Measurements from ENCODE around the gene CFAP53.

DNA sequence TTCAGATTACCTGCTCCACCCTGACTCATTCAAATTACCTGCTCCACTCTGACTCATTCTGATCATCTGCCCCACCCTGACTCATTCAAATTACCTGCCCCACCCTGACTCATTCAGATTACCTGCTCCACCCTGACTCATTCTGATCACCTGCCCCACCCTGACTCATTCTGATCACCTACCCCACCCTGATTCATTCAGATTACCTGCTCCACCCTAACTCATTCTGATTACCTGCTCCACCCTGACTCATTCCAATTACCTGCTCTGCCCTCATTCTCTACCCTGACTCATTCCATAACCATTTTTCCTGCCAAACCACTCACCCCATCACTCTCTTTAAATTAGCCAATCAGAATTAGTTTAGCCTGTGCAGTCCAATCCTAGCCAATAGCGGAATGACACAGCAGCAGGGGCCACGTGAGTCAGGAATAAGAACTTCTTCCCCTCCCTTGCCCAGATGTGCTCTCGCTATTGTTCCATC, 26.2 kb downstream of the CFAP53 start:
- TF ChIP-seq, protein P1, sequence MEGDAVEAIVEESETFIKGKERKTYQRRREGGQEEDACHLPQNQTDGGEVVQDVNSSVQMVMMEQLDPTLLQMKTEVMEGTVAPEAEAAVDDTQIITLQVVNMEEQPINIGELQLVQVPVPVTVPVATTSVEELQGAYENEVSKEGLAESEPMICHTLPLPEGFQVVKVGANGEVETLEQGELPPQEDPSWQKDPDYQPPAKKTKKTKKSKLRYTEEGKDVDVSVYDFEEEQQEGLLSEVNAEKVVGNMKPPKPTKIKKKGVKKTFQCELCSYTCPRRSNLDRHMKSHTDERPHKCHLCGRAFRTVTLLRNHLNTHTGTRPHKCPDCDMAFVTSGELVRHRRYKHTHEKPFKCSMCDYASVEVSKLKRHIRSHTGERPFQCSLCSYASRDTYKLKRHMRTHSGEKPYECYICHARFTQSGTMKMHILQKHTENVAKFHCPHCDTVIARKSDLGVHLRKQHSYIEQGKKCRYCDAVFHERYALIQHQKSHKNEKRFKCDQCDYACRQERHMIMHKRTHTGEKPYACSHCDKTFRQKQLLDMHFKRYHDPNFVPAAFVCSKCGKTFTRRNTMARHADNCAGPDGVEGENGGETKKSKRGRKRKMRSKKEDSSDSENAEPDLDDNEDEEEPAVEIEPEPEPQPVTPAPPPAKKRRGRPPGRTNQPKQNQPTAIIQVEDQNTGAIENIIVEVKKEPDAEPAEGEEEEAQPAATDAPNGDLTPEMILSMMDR (CRISPR knock-in tag; IDR thresholded peaks at IDR 0.05): no peak
- TF ChIP-seq POLR2AphosphoS5 (IDR thresholded peaks at IDR 0.05; ENCODE audit: low read depth, low read length) (no peak), MTA3 (CRISPR knock-in tag; IDR thresholded peaks at IDR 0.05) (no peak), ZNF792 (CRISPR knock-in tag; IDR thresholded peaks at IDR 0.05) (no peak), CBX2 (IDR thresholded peaks at IDR 0.05; ENCODE audit: low read depth, low read length) (no peak), CBX2 (CRISPR knock-in tag; IDR thresholded peaks at IDR 0.05; ENCODE audit: low read depth) (no peak), ZNF841 (CRISPR knock-in tag; IDR thresholded peaks at IDR 0.05; ENCODE audit: borderline replicate concordance) (no peak), ZNF891 (CRISPR knock-in tag; IDR thresholded peaks at IDR 0.05) (no peak), ARNT (IDR thresholded peaks at IDR 0.05) (no peak), TCF7L2 (IDR thresholded peaks at IDR 0.05; ENCODE audit: low read depth, low read length) (no peak), NR1H2 (CRISPR knock-in tag; IDR thresholded peaks at IDR 0.05; ENCODE audit: borderline replicate concordance, low read depth) (no peak), SYNCRIP (IDR thresholded peaks at IDR 0.05; ENCODE audit: insufficient read depth, low read depth, low read length) (no peak)
- TF ChIP-seq, protein P2, sequence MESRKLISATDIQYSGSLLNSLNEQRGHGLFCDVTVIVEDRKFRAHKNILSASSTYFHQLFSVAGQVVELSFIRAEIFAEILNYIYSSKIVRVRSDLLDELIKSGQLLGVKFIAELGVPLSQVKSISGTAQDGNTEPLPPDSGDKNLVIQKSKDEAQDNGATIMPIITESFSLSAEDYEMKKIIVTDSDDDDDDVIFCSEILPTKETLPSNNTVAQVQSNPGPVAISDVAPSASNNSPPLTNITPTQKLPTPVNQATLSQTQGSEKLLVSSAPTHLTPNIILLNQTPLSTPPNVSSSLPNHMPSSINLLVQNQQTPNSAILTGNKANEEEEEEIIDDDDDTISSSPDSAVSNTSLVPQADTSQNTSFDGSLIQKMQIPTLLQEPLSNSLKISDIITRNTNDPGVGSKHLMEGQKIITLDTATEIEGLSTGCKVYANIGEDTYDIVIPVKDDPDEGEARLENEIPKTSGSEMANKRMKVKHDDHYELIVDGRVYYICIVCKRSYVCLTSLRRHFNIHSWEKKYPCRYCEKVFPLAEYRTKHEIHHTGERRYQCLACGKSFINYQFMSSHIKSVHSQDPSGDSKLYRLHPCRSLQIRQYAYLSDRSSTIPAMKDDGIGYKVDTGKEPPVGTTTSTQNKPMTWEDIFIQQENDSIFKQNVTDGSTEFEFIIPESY (CRISPR knock-in tag; IDR thresholded peaks at IDR 0.05): no peak
- TF ChIP-seq, protein P3, sequence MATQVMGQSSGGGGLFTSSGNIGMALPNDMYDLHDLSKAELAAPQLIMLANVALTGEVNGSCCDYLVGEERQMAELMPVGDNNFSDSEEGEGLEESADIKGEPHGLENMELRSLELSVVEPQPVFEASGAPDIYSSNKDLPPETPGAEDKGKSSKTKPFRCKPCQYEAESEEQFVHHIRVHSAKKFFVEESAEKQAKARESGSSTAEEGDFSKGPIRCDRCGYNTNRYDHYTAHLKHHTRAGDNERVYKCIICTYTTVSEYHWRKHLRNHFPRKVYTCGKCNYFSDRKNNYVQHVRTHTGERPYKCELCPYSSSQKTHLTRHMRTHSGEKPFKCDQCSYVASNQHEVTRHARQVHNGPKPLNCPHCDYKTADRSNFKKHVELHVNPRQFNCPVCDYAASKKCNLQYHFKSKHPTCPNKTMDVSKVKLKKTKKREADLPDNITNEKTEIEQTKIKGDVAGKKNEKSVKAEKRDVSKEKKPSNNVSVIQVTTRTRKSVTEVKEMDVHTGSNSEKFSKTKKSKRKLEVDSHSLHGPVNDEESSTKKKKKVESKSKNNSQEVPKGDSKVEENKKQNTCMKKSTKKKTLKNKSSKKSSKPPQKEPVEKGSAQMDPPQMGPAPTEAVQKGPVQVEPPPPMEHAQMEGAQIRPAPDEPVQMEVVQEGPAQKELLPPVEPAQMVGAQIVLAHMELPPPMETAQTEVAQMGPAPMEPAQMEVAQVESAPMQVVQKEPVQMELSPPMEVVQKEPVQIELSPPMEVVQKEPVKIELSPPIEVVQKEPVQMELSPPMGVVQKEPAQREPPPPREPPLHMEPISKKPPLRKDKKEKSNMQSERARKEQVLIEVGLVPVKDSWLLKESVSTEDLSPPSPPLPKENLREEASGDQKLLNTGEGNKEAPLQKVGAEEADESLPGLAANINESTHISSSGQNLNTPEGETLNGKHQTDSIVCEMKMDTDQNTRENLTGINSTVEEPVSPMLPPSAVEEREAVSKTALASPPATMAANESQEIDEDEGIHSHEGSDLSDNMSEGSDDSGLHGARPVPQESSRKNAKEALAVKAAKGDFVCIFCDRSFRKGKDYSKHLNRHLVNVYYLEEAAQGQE (IDR thresholded peaks at IDR 0.05; ENCODE audit: borderline replicate concordance in 1 of 2, low read depth in 1 of 2, low read length in 2 of 2): no peak
- TF ChIP-seq, protein P4, sequence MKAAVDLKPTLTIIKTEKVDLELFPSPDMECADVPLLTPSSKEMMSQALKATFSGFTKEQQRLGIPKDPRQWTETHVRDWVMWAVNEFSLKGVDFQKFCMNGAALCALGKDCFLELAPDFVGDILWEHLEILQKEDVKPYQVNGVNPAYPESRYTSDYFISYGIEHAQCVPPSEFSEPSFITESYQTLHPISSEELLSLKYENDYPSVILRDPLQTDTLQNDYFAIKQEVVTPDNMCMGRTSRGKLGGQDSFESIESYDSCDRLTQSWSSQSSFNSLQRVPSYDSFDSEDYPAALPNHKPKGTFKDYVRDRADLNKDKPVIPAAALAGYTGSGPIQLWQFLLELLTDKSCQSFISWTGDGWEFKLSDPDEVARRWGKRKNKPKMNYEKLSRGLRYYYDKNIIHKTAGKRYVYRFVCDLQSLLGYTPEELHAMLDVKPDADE (CRISPR knock-in tag; IDR thresholded peaks at IDR 0.05): no peak
